Lower leg skin (tissue), 3 donors: ENCODE results near the gene MYADML2.

Experiments
- POLR2A ChIP-seq, 2 donors: fragments of 450-650 bp; IDR thresholded peaks; one replicate each; pipeline ENCODE4 v1.6.1; 2016 to 2017; ENCODE audit warnings: antibody characterized with exemption in 2 of 2, mild to moderate bottlenecking in 1 of 2, moderate library complexity in 1 of 2
- TF ChIP-seq, protein P1 (sequence below), 3 donors: fragments of 450-650 bp; IDR thresholded peaks; one replicate each; pipeline ENCODE4 v1.5.1; 2016; ENCODE audit warnings: antibody characterized with exemption in 3 of 3, mild to moderate bottlenecking in 3 of 3, moderate library complexity in 2 of 3

DNA sequence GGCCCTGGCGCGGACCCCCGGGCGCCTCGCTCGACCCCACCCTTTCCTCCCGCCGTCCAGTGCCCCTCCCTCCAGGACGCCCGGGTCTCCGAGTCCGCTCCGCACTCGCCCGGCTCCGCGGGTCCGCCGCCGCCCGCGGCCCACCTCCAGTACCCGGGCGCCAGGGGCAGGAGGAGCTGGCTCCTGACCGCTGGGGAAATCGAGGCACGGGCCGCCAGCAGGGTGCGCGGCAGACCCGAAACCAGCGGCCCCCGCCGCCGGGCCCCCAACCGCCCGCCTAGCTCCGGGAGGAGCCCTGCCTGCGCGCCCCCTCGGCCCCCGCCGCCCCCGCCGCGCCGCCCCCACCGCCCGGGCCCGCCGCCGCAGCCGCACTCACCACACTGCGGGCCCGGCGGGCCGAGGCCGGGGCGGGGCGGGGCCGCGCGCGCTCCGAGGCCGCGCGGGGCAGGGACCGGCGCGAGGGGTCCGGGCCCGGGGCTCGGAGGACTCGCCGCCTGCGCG, 19.8 kb downstream of the MYADML2 start:
- TF ChIP-seq, protein P1, sequence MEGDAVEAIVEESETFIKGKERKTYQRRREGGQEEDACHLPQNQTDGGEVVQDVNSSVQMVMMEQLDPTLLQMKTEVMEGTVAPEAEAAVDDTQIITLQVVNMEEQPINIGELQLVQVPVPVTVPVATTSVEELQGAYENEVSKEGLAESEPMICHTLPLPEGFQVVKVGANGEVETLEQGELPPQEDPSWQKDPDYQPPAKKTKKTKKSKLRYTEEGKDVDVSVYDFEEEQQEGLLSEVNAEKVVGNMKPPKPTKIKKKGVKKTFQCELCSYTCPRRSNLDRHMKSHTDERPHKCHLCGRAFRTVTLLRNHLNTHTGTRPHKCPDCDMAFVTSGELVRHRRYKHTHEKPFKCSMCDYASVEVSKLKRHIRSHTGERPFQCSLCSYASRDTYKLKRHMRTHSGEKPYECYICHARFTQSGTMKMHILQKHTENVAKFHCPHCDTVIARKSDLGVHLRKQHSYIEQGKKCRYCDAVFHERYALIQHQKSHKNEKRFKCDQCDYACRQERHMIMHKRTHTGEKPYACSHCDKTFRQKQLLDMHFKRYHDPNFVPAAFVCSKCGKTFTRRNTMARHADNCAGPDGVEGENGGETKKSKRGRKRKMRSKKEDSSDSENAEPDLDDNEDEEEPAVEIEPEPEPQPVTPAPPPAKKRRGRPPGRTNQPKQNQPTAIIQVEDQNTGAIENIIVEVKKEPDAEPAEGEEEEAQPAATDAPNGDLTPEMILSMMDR (IDR thresholded peaks at IDR 0.05), result no peak
- TF ChIP-seq POLR2A (IDR thresholded peaks at IDR 0.05), result no peak
